HG02970 (cell line): ENCODE results near the gene ILKAP.

ENCODE experiments used
- ATAC-seq: cut with Tn5 transposase; IDR thresholded peaks from one replicate; pipeline ENCODE4 v1.9.1; 2021; ENCODE audit warnings: mild to moderate bottlenecking, moderate library complexity, moderate number of reproducible peaks; ENCODE audit not compliant: unreplicated experiment, low FRiP score

ILKAP gene

DNA sequence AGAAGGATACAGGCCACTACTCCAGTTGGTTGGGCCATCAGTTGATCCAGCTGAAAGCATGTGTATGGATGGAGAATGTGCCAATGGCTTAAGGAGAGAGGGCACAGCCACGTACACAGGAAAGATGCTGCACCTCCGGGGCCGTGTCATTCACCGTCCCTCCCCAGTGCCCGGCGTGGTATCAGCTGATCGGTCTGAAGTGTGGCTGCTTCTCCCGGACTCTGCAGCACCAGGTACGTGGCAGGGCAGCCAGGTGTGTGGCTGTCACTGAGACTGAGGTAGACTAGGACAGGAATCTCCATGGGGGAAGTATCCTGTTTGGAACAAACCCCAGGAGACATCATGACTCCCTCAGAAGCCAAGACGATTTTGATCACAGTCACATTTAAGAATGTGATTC, 48.9 kb downstream of the ILKAP start:
- no peak for ATAC-seq

DNA sequence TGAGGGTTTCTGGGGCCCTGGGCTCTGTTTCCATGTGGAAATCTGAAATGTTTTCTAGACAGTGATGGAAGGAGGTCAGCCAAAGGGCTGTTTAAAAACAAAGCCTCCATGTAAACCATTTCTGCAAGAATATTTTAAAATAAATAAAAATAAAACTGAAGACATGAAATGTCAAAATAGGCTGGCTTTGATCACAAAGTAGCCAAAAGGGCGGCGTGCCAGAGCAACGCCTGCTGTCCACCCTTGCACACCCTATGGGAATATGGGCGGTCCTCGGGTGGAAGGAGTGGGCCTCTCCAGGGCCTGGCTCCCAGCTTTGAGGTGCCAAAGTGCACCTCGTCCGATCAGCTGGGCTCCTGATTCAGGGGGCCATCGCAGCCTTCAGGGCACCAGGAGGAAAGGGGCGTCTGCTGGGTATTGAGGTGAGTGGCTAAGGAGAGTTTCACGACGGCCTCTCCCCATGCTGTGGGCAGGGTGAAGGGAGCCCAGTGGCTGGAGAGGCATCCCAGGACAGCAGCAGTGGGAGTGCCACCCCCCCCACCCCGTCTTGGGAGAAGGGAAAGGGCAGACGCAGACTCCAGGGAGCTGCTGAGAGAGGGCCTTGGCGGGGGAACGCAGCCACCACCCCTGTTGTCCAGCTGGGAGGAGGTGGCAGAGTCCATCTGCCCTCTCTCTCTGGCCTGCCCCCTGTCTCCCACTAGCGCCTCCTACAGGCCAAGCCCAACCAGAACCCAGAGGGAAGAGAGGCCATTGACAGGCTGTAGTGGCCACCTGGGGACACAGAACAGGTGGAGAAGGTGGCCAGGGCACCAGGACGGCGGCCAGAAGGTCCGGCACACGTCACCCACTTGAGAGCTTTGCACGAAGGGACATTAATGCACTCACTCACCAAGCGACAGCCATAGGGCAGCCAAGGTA, 50.5 kb downstream of the ILKAP start:
- ATAC-seq = no peak

DNA sequence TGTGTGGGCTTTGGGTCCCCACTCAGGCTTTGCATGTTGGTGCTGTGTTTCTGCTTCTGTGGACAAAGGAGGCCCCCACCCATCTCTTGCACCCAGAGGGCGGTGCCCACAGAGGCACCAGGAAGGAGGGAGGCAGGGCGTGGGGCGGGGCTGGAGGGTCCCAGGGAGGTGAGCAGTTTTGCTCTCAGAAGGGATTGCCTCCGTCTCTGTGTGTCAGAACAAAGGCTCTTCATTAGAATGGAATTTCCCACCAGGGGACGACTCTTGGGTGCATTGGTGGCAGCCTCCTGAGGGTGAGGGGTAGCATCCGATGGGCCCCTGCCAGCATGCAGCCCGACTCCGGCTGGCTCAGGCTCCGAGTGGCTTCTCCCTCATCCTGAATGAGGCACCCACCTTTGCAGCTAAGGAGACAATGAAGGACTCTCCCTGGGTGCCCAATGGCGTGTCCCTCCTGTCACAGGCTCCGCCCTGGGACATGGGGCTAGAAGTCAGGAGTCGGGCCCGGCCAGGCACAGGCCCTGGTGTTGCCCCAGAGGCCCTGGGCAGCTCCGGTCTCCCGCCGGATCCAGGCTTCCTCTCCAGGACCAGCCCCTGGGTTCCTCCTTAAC, 51.8 kb downstream of the ILKAP start:
- ATAC-seq = no peak

DNA sequence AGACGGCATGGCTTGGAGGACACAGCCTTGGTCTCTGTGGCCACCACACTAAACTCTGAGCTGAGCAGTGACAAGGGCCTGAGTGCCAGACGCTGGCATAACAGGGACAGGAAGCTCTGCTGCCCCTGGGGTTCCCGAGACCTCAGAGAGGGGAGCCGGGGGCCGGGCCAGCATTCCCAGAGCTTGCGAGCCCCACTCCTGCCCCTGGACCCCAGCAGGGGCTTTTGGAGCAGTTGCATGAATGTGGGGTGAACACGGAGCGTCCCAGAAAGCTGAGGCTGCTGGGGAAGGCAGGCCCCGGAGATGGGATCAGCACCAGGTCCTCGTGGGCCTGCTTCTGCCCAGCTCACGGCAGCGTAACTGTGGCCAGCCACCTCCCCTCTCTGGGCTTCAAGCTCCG, 52.3 kb downstream of the ILKAP start:
- ATAC-seq = no peak

DNA sequence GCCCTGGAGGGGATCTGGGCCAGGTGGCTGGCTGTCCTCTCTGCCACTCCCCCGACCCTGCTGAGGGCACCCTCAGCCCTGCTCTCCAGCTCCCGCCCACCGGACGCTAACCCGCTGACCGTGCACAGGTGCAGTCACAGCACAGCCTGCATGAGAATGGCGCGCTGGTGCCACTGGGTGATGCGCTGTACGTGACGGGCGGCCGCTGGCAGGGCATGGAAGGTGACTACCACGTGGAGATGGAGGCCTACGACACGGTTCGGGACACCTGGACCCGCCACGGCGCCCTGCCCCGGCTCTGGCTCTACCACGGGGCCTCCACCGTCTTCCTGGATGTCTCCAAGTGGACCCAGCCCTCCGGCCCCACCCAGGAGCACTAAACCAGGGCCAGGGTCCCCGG, 52.8 kb downstream of the ILKAP start:
- no peak for ATAC-seq

DNA sequence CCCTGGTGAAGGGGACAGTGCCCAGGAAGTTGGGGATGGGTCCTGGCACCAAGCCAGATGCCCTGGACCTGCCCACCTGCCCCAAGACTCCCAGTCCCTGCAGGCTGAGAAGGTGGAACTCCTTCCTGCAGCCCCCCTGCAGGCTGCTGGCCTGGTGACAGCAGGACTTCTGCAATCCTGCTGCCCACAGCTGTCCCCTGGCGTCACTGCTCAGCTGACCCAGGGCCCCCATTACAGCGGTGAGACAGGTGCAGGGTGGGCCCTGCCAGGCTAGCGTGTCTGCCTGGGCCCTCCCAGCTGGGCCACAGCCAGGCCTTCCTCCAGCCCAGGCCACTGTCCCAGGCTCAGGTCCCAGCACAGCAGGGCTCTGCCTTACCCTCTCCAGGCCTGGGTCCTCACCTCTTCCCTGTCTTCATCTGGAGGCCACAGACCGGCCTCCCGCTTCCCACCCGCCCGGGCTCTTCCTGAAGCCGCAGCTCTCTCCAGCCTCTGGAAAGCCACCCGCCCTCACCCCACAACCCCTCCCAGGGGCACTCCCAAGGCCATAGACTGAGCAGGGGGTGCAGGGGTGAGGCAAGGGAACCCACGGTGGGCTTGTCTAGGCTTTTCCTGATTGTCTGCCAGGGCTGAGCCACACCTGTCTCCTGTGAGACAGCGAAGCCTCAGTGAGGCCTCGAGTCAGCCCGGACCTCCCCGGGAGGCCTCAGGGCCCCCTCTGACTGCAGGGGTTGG, 53.5 kb downstream of the ILKAP start:
- ATAC-seq = no peak

DNA sequence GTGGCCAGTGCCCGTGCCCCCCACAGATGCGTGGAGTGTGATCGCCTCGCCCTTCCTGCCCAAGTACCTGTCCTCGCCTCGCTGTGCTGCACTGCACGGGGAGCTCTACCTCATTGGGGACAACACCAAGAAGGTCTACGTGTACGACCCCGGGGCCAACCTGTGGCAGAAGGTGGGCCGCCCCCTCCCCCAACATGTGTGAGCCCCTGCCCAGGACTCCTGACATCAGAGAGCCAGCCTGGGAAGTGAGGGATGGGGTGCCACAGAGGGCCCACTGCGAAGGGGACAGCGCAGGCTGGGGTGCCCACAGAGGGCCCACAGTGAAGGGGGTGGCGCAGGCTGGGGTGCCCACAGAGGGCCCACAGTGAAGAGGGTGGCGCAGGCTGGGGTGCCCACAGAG, 54.5 kb downstream of the ILKAP start:
- no peak for ATAC-seq

DNA sequence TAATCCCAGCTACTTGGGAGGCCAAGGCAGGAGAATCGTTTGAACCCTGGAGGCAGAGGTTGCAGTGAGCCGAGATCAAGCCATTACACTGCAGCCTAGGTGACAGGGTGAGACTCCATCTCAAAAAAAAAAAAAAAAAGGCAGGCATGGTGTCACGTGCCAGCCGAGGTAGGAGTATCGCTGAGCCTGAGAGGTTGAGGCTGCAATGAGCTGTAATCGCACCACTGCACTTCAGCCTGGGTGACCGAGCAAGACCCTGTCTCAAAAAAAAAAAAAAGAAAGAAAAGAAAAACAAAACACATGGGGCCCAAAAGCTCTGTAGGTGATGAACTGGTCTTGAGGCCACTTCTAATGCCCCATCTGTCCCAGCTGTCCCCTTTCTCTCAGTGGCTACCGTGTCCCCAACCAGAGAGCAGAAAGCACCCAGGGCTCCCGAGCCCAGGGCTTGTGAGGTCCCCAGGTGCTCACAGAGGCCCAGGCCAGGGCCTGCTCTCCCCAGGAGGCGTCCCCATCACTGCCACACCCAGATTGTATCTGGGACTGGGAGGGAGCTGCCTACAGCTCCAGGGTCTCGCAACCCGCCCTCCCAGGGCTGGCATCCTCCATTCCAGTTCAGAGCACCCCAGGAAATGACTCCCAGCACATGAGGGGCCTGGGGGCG, 56.5 kb downstream of the ILKAP start:
- ATAC-seq = no peak

DNA sequence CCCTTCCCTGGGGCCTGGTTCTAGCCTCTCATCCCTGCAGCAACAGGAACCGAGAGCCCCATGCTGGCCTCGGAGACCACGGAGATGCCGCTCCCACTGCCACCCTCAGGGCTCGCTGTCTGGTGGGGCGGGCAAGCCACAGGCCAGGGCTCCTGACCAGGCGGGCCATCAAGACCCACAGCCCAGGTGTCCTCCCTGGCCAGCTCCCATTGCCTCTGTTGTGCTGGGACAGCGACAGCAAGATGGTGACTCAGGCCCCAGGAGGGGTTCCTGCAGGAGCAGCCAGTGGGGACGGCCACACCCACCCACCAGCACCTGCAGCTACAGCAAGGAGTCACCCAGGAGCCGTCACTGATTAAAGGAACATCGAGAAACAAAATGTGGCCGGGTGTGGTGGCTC, 57.6 kb downstream of the ILKAP start:
- ATAC-seq = no peak

DNA sequence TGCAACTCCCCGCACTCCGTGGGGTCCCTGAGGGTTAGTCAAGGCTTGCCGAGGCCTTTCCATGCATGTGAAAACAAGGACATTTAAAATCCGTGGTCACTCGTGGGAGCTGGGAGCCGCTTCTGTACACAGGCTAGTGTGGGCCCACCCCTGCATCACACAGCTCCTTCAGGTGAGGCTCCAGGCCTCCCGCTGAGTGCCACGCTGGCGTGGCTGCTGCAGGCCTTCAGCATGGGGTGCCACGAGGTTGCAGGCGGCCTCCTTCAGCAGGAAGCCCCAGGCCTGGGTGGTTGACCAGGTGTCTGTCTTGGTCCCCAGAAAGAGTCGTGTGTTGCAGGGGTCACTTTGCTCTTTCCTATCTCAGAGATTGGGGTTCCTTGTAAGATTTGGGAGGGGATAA, 58.4 kb downstream of the ILKAP start:
- ATAC-seq = no peak

DNA sequence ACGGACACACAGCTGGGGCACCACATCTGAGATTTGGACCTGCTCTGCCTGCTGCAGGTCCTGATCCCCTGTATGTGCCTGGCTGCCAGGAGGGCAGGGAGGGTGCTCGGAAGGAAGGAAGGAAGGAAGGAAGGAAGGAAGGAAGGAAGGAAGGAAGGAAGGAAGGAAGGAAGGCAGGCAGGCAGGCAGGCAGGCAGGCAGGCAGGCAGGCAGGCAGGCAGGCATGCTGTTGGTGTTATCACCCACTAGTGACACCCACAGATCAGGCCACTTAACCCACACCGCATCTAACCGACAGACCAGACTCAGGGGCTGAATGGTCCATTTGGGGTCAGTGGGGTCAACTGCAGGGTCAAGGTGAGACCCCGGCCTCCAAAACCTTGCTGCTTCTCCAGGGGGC, 59.2 kb downstream of the ILKAP start:
- no peak for ATAC-seq

DNA sequence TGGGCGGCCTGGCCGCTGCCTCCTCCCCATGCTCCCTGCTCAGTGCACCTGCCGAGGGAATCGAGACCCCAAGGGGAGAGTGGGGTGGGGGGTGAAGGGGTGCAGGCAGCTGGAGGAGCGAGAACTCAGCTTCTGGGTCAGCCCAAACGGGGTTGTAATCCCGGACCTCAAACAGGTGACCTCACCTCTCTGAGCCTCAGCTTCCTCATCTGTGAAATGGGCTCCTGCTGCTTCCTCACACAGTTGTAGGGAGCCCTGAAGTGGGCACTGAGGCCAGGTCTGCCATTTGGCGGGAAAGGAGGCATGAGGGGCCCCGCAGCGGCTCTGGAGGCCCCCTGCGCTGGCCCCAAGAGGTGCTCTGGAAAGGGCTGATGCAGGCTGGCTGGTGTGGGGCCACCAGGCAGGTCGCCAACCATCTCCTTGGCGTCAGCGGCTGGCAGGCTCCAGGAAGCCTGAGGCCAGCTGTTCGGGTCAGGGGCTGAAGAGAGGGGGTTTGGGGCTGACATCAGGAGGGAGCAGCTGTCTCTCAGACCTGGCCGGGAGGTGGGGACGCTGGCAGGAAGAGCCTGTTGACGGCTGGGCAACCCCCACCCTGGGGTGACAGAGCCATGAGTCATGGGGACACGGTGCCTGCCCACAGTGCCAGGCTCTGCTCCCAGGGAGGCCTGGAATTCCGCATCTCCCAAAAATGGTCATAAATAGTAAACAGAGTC, 60.1 kb downstream of the ILKAP start:
- no peak for ATAC-seq

DNA sequence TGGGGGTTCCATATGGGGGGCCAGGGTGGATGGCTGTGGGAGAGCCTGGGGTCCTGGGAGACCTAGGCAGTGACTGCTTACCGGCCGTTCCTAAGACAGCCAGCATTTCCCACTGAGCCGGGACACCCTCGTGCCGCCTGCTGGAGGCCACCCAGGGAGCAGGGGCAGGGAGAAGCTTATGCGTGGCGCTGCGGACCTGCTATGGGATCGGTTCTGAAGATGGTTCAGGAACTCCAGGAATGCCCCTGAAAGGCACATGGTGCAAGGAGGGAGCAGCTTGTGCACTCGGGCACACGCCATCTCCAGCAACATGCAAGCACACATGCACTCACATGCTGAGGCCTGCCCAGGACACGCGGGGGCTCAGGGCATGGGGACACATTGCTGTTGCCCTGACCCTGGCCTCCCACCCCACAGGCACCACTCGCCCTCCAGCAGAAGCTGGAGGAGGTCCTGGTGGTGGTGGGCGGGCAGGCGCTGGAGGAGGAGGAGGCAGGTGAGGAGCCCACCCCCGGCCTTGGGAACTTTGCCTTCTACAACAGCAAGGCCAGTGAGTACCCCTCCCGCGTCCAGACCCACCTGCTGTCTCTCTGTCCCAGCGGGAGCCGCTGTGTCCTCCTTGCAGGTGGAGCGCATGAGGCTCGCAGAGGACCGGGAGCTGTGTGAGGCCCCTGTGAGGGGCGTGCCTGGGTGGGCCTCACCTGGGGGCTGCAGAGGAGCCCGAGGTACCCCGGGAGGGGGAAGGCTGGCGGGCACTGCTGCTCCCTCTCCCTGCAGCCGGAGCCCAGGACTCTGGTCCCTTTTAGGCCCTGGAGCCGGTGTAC, 60.9 kb downstream of the ILKAP start:
- ATAC-seq = no peak

DNA sequence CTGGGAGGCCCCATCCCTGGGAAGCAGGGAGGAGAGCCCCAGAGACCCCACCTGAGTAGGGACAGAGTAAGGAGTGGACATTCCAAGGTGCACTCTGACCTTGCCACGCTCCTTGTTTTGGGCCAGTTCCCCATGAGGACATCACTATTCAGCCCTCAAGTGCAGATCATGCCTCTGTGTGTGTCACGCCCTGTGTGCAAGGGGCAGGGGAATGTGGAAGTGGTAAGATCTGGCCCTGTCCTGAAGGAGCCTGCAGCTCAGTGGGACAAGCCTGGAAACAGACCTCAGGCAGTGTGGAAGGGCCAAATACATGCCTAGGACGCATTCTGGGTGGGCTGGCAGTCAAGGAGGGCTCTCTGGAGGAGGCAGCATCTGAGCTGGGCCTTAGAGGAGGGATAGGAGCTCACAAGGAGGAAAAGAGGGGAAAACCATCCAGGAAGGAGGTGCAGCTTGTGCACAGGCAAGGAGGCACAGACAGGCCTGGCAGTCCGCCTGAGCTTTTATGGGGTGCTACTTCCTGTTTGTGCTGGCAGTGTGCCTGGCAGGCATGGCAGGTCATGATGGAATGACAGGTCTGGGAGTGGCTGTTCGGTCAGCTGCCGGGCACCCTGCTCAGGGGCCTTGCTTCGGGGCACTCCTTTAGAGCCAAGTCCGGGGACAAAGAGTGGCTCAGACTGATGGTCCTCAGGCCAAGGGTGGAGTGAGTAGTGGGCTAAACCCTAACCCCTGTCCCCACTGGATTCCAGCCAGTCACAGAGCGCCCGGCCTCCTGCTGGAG, 61.8 kb downstream of the ILKAP start:
- ATAC-seq = no peak

DNA sequence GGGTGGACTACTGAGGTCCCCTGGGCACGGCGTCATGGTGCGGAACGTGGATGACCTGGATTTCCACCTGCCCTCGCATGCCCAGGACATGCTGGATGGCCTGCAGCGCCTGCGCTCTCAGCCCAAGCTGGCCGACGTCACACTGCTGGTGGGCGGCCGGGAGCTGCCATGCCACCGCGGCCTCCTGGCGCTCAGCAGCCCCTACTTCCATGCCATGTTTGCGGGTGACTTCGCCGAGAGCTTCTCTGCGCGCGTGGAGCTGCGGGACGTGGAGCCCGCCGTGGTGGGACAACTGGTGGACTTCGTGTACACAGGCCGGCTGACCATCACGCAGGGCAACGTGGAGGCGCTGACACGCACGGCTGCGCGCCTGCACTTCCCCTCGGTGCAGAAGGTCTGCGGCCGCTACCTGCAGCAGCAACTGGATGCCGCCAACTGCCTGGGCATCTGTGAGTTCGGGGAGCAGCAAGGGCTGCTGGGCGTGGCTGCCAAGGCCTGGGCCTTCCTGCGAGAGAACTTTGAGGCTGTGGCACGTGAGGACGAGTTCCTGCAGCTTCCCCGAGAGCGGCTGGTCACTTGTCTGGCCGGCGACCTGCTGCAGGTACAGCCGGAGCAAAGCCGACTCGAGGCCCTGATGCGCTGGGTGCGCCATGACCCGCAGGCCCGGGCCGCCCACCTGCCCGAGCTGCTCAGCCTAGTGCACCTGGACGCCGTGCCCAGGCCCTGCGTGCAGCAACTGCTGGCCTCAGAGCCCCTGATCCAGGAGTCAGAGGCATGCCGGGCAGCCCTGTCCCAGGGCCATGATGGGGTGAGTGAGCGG, 62.6 kb downstream of the ILKAP start:
- no peak for ATAC-seq

DNA sequence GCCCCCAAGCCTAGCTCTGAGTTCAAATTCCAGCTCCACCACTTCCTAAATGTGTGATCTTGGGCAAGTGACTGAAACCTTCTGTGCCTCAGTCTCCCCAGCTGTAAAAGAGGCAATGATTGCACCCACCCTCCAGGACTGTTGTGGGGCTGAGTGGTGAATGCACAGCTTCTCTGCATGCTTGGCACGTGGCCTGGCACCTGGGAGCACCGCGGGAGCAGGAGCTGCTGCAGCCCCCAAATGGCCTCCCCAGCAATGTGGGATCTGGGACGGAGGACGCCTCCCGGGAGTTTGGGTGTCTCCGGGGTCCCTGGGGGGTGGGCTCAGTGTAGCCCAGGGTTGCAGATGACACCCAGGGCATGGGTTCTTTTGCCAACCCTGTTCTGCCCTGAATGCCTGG, 63.5 kb downstream of the ILKAP start:
- no peak for ATAC-seq

DNA sequence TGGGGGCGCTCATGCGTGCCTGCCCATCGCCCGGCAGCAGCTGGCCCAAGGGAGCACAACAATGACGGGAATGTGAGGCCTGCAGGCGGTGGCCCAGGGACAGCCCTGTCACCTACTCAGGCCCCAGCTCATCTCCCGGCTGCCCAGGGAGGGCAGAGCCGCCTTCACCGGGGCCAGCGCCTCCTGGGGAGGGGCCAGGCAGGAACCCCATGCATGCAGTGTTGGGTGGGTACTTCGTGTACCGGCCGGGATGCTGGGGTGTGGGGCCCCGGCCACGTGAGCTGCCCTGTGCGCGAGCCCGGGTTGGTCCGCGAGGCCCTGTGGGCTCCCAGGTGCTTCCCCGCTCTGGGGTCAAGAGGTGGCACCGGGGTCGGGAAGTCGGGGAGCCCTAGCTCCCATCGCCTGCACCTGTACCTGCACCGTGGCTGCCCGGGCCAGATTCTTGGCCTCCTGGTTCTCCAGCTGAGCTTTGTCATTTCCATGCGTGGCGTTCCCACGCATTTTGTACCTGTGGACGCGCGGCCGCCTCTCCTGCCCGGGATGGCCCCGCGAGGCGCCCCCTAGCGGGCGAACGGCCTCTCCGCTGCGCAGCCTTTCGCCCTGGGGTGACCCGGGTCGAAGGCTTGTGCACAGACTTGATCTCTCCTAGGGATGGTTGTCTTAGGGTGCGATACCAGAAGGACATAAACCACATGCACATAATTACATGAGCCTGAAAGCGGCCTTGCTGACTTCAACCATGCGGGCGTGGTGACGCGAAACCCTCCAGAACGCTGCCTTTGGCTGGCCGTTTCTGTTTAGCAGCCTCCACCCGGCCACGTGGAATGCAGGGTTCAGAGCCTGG, 64.1 kb downstream of the ILKAP start:
- no peak for ATAC-seq
